Left ventricle myocardium inferior (tissue), 1 donor: ENCODE data around the gene GTPBP6. TPM values are rescaled to one million over a fixed set of nuclear protein-coding genes. Genes with fewer than 3 reads are reported as not detected.

Experiments
- DNase-seq: peaks from one replicate; pipeline ENCODE4 v3.0.0-alpha.2; 2020
- H3K27ac ChIP-seq: fragments of 200-600 bp; replicated peaks from 2 replicates; pipeline ENCODE4 v1.8.0; 2021
- H3K27me3 ChIP-seq: fragments of 200-600 bp; 2 replicates; pipeline ENCODE4 v1.8.0; 2021; ENCODE audit warnings: low read depth
- H3K36me3 ChIP-seq: fragments of 200-600 bp; 2 replicates; pipeline ENCODE4 v1.8.0; 2021
- H3K4me1 ChIP-seq: fragments of 200-600 bp; 2 replicates; pipeline ENCODE4 v1.8.0; 2021
- H3K4me3 ChIP-seq: fragments of 200-600 bp; 2 replicates; pipeline ENCODE4 v1.8.0; 2021; ENCODE audit warnings: mild to moderate bottlenecking, moderate library complexity
- H3K9me3 ChIP-seq: fragments of 200-600 bp; replicated peaks from 2 replicates; pipeline ENCODE4 v1.8.0; 2021
- intact Hi-C: fragments of 100-400 bp; cut with micrococcal nuclease; formaldehyde crosslinking; loops from one replicate; pipeline ENCODE4 v1.11.0; 2022
- total RNA-seq: library from RNA; stranded (reverse); fragmentation: NEBNext Ultra II Directional; extraction: Animal tissue kit (Norgen Biotek cat#: 25700); gene quantifications from one replicate; pipeline ENCODE4 v1.2.1, GENCODE V29; 2021
- TF ChIP-seq, protein P1 (sequence below): fragments of 200-600 bp; IDR thresholded peaks from 2 replicates; pipeline ENCODE4 v1.8.0; 2021; ENCODE audit warnings: antibody characterized with exemption, mild to moderate bottlenecking, borderline replicate concordance
- donor health status: DM: no; HTN: yes; CAD: no; lungs with severe emphysema.

GTPBP6 gene
- total RNA-seq, 1 donor from 2014 or later: 51.1 TPM

GRCh38 chrX:291411-291901 lies 27.1 kb downstream of the GTPBP6 start:
- H3K4me3 ChIP-seq: no peak overlapping the region
- H3K9me3 ChIP-seq: no peaks in the 10 kb centered on the region
- no peaks in the 10 kb centered on the region for H3K27me3 ChIP-seq
- no peak overlapping the region for H3K27ac ChIP-seq
- no peak for DNase-seq
- peaks cover 67% of the 10 kb centered on the region for H3K36me3 ChIP-seq
- TF ChIP-seq, protein P1, sequence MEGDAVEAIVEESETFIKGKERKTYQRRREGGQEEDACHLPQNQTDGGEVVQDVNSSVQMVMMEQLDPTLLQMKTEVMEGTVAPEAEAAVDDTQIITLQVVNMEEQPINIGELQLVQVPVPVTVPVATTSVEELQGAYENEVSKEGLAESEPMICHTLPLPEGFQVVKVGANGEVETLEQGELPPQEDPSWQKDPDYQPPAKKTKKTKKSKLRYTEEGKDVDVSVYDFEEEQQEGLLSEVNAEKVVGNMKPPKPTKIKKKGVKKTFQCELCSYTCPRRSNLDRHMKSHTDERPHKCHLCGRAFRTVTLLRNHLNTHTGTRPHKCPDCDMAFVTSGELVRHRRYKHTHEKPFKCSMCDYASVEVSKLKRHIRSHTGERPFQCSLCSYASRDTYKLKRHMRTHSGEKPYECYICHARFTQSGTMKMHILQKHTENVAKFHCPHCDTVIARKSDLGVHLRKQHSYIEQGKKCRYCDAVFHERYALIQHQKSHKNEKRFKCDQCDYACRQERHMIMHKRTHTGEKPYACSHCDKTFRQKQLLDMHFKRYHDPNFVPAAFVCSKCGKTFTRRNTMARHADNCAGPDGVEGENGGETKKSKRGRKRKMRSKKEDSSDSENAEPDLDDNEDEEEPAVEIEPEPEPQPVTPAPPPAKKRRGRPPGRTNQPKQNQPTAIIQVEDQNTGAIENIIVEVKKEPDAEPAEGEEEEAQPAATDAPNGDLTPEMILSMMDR: no peak
- H3K4me1 ChIP-seq: no peaks in the 10 kb centered on the region
- intact Hi-C loops: no loop called here

GRCh38 chrX:290476-291166 lies 28.0 kb downstream of the GTPBP6 start:
- Histone ChIP-seq H3K4me1 (no peaks in the 10 kb centered on the region), H3K4me3 (no peak overlapping the region), H3K27ac (no peak overlapping the region), H3K36me3 (peaks cover 64% of the 10 kb centered on the region), H3K27me3 (no peaks in the 10 kb centered on the region), H3K9me3 (no peaks in the 10 kb centered on the region)
- intact Hi-C loops: no loop called here
- TF ChIP-seq, protein P1: no peak
- DNase-seq: no peak

GRCh38 chrX:288561-288991 lies 30.0 kb downstream of the GTPBP6 start:
- TF ChIP-seq, protein P1: no peak
- no peak overlapping the region for H3K27ac ChIP-seq
- H3K27me3 ChIP-seq: no peaks in the 10 kb centered on the region
- intact Hi-C loops: no loop called here
- no peaks in the 10 kb centered on the region for H3K9me3 ChIP-seq
- no peak overlapping the region for H3K4me3 ChIP-seq
- peaks cover 67% of the 10 kb centered on the region for H3K36me3 ChIP-seq
- DNase-seq: no peak
- H3K4me1 ChIP-seq: peaks cover under 1% of the 10 kb centered on the region

GRCh38 chrX:287670-288069 lies 30.9 kb downstream of the GTPBP6 start:
- TF ChIP-seq, protein P1: no peak
- no peak for DNase-seq
- Histone ChIP-seq H3K4me1 (peaks cover 6% of the 10 kb centered on the region), H3K9me3 (no peaks in the 10 kb centered on the region), H3K4me3 (no peak overlapping the region), H3K27ac (no peak overlapping the region), H3K36me3 (peaks cover 58% of the 10 kb centered on the region), H3K27me3 (no peaks in the 10 kb centered on the region)
- intact Hi-C loops: no loop called here

GRCh38 chrX:285076-285677 lies 33.4 kb downstream of the GTPBP6 start:
- no peak overlapping the region for H3K4me3 ChIP-seq
- H3K27ac ChIP-seq: no peak overlapping the region
- H3K36me3 ChIP-seq: peaks cover 33% of the 10 kb centered on the region
- no peak for DNase-seq
- TF ChIP-seq, protein P1: no peak
- no peaks in the 10 kb centered on the region for H3K27me3 ChIP-seq
- H3K4me1 ChIP-seq: peaks cover 12% of the 10 kb centered on the region
- H3K9me3 ChIP-seq: no peaks in the 10 kb centered on the region
- intact Hi-C loops: no loop called here
